ENCODE data around the gene ADCY1.

Gene ADCY1

DNA sequence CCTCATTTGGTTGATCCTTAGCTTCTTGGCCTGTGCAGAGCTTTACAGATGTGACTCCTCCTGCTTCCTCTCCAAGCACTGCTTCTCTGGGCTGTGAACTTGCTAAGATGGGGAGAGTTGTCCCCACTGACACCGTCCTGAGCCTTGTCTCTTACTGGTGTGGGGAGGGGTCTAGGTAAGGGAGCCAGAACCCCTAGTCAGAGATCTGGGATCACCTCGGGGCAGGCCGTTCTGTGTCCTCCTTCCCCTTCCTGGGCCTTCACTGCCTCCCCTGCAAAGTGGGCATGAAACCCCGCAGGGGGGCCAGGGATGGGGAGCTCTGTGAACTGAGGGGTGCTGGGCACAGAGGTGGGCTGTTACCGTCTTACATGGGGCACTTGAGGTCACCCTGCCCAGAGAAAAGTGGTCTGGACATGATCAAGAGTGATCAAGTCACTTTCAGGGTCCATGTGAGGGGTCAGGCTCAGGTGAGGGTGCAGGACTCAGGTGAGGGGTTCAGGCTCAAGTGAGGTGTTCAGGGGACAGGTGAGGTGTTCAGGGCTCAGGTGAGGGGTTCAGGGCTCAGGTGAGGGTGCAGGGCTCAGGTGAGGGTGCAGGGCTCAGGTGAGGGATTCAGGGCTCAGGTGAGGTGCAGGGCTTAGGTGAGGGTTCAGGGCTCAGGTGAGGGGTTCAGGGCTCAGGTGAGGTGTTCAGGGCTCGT lies 86.2 kb downstream of the ADCY1 start:
- no peak for DNase-seq (ENCODE audit: extremely low read depth, low read depth)
- TF ChIP-seq, protein P1, sequence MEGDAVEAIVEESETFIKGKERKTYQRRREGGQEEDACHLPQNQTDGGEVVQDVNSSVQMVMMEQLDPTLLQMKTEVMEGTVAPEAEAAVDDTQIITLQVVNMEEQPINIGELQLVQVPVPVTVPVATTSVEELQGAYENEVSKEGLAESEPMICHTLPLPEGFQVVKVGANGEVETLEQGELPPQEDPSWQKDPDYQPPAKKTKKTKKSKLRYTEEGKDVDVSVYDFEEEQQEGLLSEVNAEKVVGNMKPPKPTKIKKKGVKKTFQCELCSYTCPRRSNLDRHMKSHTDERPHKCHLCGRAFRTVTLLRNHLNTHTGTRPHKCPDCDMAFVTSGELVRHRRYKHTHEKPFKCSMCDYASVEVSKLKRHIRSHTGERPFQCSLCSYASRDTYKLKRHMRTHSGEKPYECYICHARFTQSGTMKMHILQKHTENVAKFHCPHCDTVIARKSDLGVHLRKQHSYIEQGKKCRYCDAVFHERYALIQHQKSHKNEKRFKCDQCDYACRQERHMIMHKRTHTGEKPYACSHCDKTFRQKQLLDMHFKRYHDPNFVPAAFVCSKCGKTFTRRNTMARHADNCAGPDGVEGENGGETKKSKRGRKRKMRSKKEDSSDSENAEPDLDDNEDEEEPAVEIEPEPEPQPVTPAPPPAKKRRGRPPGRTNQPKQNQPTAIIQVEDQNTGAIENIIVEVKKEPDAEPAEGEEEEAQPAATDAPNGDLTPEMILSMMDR (IDR thresholded peaks at IDR 0.05; ENCODE audit: low read depth, low read length): no peak

DNA sequence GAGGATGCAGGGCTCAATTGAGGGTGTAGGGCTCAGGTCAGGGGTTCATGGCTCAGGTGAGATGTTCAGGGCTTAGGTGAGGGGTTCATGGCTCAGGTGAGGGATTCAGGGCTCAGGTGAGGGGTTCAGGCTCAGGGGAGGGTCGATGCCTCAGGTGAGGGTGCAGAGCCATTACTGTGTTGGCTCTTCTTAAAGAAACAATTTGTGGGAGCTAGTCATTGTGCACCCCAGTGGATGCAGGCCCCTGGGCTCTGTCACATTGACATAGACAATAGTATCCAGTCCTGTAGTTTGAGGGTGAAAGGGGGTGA lies 86.7 kb downstream of the ADCY1 start:
- DNase-seq (ENCODE audit: extremely low read depth, low read depth): no peak
- TF ChIP-seq, protein P1 (IDR thresholded peaks at IDR 0.05; ENCODE audit: low read depth, low read length): no peak

DNA sequence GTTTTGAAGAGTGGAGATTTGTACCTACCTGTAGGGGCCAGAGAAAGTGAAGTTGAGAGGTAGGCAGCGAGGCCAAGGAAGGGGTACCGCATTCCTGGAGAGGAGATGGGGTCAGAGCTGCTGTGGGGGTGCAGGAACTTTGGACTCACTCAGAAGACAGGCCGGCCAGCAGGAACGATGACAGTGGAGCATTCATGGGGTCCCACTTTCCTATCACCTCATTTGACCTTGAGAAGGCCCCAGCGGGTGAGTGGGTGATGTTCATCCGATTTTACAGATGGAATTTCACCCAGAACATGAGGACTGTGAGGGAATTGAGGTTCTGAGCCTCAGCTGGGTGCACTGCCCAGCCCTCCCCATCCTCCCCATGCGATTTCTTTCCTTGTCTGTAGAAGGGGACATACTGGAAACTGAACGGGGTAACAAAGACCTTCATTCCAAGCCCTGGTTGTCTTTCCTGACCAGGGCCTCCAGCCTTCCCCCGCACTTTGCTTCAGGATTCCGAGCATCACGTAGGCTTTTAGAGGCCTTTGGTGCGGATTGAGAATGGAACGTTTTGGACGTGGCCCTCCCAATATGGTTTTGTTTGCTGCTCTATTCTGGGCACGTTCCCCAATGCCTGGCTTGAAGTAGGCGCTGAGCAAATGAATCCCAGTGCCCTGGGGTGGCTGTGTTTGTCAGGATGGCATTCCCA lies 87.3 kb downstream of the ADCY1 start:
- TF ChIP-seq, protein P1 (IDR thresholded peaks at IDR 0.05; ENCODE audit: low read depth, low read length): no peak
- DNase-seq (ENCODE audit: extremely low read depth, low read depth): no peak

DNA sequence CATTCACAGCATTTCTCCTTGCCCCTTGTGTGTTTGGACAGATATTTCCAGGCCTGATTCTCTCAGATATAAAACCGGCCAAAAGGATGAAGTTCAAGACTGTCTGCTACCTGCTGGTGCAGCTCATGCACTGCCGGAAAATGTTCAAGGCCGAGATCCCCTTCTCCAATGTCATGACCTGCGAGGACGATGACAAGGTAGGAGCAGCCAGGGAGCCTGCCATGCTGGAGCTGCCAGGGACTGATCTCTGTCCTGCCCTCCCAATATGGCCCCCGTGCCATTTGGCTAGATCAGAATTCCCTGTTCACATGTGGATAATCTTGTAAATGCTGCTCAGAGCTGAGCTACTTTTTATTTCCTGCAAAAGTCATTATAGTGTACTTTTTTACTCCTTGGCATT lies 87.8 kb downstream of the ADCY1 start:
- no peak for DNase-seq (ENCODE audit: extremely low read depth, low read depth)
- TF ChIP-seq, protein P1 (IDR thresholded peaks at IDR 0.05; ENCODE audit: low read depth, low read length): no peak

DNA sequence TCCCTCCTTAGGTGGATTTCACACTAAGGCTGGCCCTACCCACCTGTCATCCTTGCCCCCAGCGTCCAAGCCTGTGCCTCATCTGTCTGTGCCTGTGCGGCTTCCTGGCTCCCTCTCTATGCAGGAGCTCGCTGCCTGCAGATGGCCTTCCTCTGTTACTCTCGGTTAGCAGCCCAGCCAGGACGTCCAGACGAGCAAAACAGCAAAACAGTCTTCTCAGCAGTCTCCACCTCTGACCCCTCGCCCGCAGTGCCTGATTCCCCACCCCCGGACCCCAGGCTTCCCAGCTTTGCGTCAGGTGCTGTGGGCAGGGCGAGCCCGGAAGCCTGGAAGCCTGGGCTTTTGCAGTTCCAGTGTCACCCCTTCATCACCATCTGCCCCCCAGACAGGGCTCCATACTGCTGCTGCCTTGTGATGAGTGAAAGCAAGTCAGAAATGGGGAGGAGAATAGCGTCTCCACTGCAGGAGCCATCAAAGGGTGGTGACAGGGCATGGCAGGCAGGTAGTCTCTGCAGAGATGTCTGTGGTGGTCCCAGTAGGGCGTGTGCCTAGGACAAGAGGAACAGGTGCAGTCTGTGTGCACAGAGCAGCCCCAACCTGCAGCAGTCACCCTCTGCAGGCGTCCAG lies 88.5 kb downstream of the ADCY1 start:
- TF ChIP-seq, protein P1 (IDR thresholded peaks at IDR 0.05; ENCODE audit: low read depth, low read length): no peak
- no peak for DNase-seq (ENCODE audit: extremely low read depth, low read depth)

DNA sequence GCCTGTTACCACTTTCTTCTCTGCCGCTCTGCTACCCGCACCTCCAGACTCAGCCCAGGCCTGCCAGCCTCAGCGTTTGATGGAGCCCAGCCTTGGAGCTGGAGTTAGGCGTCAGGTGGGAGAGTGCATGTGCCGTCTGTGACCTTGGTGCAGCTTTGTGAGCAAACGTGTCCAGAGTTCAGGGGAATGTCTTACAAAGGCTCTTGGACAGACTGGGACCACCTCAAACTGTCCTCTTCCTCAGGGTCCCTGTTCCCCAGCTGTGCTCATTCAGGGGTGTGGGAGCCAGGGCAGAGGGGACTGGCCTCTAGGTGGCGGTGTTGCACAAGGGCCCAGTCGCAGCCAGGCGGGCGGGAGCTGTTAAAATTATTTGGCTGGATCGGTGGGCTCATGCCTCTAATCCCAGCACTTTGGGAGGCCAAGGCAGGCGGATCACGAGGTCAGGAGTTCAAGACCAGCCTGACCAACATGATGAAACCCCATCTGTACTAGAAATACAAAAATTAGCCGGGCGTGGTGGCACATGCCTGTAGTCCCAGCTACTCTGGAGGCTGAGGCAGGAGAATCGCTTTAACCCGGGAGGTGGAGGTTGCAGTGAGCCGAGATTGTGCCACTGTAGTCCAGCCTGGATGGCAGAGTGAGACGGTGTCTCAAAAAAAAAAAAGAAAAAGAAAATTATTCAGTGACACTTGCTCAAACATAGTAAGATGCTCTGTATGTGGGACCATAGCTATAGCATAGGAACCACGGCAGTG lies 89.2 kb downstream of the ADCY1 start:
- DNase-seq (ENCODE audit: extremely low read depth, low read depth): no peak
- TF ChIP-seq, protein P1 (IDR thresholded peaks at IDR 0.05; ENCODE audit: low read depth, low read length): peak; percentile 65

Data from AG09319 (cell line).